Medulla oblongata (tissue), 1 donor: ENCODE measurements around the gene URGCP.

ENCODE experiments used
- DNase-seq: peaks from one replicate; pipeline ENCODE4 v3.0.0-alpha.2; 2015; ENCODE audit errors: extremely low spot score

Gene URGCP

GRCh38 chr7:43876241-43876640 is 30.2 kb downstream of the URGCP start:
- no peak for DNase-seq

DNA sequence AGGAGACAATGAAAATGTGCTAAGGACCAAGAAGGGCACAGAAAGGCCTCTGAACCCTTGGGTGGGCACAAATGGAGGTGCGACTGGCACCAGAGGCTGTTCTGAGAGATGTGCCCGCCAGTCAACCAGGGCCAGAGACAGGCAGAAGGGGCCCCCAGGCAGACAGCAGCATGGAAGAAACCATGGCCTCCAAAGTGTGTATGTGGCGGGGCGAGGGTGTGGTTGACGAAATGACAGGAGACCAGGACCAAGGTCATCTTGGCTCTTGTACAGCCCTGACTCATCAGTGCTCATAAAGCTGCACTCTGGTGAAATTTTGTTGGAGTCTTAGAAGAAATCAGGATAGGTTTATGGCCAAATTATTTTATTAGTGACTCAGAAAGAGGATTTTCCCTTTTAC is 33.1 kb downstream of the URGCP start:
- no peak for DNase-seq

DNA sequence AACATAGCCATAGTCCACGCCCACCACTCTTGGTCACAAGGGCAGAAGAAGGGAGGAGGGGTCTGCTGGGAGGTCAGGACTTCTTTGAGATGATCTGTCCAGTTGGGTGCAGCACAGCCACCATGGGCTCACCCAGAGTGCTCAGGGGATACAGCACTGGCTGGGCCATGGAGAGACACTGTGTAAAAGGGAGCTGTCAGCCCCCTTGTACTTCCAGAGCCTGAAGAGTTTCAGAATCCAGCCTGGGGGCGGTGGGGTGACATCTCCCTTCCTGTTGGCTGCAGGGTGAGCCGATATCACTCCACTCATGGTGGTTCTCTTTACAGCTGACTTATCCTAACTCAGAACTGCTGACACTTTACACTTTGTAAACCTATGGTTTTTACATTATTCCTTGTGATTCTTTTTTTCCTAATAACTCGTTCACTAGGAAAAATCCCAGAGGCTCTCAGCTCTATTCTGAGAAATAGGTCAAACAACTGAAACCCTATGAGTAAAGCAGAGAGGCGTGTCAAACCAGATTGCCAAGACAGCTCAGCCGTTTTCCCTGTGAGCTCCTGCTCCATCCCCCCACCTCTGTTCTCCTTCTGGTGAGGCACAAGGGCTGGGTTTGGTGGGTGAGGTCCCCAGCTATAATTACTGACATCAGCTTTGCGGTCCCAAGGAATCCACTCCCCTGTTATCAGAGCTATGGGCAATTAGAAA is 33.8 kb downstream of the URGCP start:
- peak; percentile 17 for DNase-seq

DNA sequence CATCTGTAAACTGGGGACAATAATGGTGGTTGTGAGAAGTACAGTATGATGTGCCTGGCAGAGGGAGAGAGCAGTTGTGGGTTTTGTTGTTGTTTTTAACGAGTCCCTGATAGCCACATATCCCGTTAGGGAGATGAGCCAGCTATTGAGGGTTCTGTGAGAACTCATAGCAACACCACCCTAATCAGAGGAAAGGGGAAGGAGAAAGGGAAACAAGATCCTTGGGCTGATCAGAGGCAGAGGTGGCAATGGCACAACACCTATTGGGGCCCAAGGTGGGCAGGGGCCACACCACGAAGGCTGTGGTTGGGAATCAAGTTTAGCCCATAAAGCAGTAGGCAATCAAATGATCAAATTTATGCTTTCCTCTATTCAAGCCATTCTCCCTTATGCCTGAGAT is 35.3 kb downstream of the URGCP start:
- no peak for DNase-seq

GRCh38 chr7:43870316-43870715 is 36.1 kb downstream of the URGCP start:
- DNase-seq = no peak

DNA sequence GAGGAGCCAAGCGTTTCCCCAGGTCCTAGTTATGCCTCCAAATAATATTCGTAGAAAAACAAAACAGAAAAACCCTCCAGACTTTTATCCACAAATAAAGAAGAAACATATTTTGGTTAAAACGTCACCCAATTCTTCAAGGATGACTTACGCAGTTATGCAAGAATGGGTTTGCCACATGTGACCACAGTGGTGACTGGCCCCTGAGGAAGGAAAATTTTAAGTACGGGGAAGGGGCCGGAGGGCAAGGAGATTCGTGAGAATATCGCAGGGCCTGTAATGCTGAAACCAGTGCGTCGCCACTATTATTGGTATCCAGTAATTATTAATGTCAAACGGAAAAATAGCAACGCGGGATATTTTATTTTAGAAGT is 36.5 kb downstream of the URGCP start:
- DNase-seq = peak; percentile 50

DNA sequence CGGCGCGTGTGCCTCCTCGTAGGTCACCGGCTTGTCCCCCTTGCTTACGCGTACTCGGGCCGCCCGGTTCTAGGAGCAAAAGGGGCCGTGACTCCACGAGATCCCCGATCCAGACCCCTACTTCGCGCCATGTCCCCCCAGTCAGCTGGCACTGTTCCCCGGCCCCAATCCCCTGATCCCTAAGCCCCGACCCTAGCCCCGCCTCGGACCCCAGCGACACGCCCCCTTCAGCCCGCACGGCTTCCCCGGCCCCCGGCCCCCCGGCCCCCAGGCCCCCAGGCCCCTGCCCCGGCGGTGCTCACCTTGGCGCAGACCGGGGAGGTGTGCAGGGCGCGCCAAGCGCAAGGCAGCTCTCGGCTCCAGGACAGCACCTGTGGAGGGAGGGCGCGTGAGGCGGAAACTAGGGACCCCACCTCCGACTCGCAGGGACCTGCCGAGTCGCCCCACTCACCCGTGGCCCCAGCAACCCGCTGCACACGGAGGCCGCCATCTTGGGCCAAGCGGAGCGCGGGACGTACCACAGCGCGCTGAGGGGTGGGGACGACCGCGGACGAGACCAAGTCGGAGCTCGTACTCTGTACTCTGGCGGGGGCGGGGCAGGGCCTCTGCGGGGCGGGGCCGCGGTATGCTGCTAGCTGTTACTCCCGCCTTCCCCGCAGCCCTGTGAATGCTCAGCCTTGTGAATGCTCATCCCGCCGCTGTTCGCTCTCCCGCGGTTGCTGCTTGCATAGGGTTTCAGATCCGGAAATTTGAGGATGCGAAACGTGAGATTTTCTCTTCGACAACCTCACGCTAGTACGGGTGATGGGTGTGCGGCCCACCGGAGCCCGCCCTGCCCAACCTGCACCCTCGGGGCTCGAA is 37.2 kb downstream of the URGCP start, which contains the start of gene MRPS24:
Gene MRPS24, minus strand, starts transcription at position 512 of the 861 bp plus-strand sequence. Its CDS starts 22 bp downstream, at position 490.
- peak; percentile 95 for DNase-seq

- DNase-seq = peak; percentile 17
Measured at GRCh38 chr7:43868681-43869005, 37.8 kb downstream of the URGCP start.

DNA sequence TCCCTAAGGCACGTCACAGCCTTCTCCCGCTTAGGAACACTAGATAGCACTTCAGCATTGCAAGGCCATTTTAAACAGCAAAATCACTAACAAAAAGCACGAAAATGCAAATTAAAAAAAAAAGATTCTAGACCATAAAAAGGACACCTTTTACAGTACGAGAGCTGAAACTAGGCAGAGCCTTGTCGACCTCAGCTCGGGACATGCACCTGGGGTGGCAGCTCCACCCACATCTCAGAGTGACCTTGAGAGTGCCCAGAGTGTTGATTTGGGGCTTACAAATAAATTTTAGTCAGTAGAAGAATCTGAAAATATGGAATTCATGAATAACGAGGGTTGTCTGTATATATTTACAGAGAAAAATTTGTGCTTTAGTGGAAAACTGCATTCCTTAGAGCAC is 38.2 kb downstream of the URGCP start:
- DNase-seq = no peak

- DNase-seq = no peak
Measured at GRCh38 chr7:43865277-43865676, 41.1 kb downstream of the URGCP start.

DNA sequence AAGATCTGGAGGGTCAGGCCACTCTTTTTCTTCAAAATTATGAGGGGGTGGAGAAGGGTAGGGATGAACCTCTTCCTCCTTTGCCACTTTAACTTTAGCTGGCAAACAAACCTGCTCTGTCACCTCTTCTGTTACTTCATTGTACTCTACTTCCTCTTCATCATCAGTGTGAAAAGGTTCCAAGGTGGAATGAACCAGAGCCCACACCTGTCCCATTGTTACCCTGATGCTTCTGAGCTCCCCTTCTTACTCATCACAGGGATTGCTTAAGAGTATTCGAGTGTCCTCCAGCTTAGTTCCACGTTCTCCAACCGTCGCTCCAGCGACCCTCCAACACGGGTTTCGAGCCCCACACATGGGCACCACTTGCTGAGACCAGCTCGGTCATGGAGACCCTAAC is 42.3 kb downstream of the URGCP start:
- DNase-seq = no peak

- DNase-seq = no peak
Measured at GRCh38 chr7:43856996-43857395, 49.4 kb downstream of the URGCP start.

DNA sequence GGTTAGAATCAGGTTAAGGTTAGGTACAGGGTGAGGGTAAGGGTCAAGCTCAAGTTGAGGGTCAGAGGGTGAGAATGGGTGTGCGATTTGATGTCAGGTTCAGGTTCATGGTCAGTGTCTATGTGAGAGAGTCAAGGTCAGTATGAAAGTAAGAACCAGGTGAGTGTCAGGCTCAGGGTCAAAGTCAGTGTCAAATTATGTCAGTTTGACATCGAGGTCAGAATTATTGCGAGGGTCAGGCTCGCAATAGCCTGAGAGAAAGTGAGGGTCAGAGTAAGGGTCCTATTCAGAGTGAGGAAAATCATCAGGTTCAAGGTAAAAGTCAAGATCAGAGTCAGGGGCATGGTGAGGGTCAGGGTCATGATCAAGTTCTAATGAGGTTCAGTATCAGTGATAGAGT is 50.1 kb downstream of the URGCP start:
- DNase-seq = no peak

- no peak for DNase-seq
Measured at GRCh38 chr7:43855176-43855575, 51.2 kb downstream of the URGCP start.

DNA sequence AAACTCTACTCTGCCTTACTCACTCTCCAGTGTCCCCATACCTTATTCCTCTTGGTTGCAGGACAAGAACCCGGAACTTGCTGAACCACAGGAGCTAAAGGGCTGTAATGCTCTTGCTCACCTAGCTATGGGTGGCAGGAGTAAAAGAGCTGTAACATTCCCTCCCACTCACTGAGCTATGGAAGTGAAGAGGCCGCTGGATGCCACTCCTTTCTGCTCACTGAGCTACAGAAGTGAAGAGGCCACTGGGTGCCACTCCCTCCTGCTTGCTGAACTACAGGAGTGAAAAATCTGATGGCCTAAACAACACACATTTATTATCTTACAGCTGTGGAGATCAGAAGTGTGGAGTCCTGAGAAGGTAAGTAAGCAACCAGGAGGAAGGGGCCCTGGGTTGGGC is 54.6 kb downstream of the URGCP start:
- DNase-seq = no peak

- DNase-seq = no peak
Measured at GRCh38 chr7:43850348-43851116, 55.9 kb downstream of the URGCP start.

- DNase-seq = no peak
Measured at GRCh38 chr7:43849047-43849446, 57.3 kb downstream of the URGCP start.

GRCh38 chr7:43847496-43847895 is 58.9 kb downstream of the URGCP start:
- DNase-seq = no peak

GRCh38 chr7:43844662-43845061 is 61.7 kb downstream of the URGCP start:
- no peak for DNase-seq

DNA sequence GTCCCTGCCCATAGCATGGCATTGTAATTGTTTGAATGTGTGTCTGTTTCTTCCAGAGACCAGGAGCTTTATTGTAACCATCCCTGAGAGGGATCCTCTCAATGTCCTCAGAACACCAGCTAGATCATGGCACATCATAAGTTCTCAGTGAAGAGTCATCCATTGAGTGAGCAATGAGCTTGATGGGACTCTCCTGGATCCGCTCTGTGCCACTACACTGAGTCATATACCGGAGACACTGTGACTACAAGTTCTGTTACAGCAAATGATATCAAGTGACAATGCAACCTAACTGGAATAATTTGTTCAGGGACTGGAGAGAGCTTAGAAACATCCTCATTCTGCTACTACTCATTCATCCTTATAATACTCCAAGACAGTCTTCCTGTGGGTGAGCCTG is 62.1 kb downstream of the URGCP start:
- no peak for DNase-seq

- no peak for DNase-seq
Measured at GRCh38 chr7:43843296-43843695, 63.1 kb downstream of the URGCP start.

- DNase-seq = no peak
Measured at GRCh38 chr7:43838201-43838658, 68.2 kb downstream of the URGCP start.
